HG02759 (cell line): ENCODE results near the gene KATNB1.
"Not testable (repeated sequence)": the region's sequence is repeated elsewhere in the genome, so short reads cannot be mapped to it uniquely, and the experiment has no call there.

Experiments used
- ATAC-seq: cut with Tn5 transposase; IDR thresholded peaks from one replicate; pipeline ENCODE4 v1.9.1; 2021; ENCODE audit warnings: mild to moderate bottlenecking, moderate library complexity; ENCODE audit not compliant: unreplicated experiment

Gene KATNB1

DNA sequence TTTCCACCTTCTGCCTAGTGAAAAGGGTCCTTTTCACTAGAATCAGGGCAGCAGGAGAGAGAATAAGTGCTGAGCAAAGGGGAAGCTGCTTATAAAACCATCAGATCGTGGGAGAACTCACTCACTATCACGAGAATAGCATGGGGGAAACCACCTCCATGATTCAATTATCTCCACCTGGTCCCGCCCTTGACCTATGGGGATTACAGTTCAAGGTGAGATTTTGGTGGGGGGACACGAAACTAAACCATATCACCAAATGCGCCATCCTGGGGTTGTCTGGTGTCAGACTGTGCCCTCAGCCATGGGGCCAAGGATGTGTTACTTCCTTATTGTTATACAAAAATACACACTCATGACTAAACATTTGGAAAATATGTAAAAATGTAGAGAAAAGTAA is 10.4 kb upstream of the KATNB1 start:
- no peak for ATAC-seq

DNA sequence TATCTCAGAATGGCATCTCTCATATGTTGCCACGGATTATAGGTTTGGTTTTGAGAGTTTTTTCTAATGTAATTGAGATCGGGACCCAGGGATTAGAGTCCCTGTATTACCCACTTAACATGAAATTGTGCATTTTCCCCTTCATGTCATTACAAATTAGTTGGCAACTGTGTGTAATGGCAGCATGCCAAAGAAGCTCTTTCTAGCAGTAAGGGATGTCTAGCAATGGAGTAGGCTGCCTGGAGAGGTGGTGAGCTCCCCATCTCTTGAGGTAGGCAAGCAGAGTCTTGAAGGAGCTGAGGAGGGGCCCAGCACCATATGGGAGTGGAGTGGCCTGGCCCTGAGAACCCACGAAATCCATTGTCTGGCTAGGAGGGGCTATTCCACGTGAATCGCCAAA is 10.0 kb upstream of the KATNB1 start:
- no peak for ATAC-seq

DNA sequence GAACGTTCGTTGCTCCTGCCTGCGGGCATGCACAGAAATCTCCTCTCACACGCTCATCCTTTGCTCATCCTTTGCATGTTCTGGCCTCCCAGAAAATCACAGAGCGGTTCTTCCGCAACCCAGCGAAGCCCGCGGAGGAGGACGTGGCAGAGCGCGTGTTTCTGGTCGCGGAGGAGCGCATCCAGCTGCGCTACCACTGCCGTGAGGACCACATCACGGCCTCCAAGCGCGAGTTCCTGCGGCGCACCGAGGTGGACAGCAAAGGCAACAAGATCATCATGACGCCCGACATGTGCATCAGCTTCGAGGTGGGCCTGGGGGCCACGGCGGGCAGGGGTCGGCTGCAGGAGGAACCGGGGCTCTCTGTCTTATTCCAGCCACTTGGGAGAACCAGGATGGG is 9.6 kb upstream of the KATNB1 start:
- no peak for ATAC-seq

DNA sequence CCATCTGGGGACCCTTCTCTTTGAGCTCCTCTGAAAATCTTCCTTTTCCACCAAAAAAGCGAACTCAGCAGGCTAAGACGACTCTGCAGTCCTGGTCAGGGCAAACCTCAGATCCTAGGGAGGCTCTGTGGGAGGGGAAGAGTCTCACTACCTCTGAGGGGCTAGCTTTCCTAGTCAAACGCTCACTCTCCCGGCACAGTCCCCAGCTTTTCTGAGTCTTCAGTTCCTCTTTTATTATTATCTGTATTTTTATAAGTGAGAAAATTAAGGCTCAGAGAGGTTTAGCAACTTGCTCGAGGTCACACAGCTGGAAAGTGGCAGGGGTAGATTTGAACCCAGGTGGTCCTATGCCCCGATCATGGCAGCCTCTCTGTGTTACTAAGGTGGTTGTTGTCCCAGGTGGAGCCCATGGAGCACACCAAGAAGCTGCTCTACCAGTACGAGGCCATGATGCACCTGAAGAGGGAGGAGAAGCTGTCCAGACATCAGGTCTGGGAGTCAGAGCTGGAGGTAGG is 9.1 kb upstream of the KATNB1 start:
- no peak for ATAC-seq

DNA sequence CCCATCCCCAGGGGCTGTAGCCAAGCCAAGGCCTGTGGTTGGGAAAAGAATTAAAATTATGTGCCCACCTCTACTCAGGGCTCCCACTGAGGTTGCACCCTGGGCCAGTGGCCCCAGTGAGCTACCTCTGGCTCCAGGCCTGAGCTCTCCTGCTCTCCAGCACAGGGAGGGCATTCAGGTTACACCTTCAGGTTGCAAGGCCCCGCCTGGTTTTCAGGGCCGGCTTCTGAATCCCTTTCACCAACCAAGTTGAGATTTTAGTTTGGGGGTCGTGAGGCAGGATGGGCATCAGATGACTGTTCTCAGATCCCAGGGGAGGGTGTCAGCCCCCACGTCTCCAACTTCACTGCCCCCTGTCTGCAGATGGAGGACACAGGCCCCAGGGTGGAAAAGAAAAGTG is 8.0 kb upstream of the KATNB1 start:
- ATAC-seq = no peak

DNA sequence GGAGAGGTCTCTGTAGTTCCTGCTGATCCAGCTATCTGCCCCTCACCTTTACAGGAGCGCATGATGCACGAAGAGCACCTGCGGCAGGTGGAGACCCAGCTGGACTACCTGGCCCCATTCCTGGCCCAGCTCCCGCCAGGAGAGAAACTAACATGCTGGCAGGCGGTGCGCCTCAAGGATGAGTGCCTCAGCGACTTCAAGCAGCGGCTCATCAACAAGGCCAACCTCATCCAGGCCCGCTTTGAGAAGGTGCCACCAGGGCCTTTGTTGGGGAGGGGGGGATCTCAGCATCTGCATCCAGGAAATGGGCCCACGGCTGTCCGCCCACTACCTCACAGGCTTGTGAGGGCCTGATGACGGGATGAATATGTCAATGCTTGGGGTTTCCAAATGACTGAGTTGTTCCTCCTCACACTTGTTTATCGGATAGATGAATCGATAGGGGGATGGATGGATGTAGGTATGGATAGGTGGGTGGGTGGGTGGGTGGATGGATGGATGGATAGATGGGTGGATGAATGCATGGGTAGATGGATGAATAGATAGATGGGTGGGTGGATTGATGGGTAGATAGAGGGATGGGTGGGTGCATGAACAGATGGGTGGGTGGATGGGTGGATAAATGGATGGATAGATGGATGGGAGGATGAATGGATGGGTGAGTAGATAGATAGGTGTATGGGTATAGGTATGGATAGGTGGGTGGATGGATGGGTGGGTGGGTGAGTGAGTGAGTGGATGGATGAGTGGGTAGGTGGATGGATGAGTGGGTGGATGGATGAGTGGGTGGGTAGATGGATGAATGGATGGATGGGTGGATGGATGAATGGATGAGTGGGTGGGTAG is 7.0 kb upstream of the KATNB1 start:
- ATAC-seq = no peak

DNA sequence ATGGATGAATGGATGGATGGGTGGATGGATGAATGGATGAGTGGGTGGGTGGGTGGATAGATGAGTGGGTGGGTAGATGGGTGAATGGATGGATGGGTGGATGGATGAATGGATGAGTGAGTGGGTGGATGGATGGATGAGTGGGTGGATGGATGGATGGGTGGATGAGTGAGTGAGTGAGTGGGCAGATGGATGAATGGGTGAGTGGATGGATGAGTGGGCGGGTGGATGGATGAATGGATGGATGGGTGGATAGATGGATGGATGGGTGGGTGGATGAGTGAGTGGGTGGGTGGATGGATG is 6.4 kb upstream of the KATNB1 start:
- ATAC-seq = no peak

DNA sequence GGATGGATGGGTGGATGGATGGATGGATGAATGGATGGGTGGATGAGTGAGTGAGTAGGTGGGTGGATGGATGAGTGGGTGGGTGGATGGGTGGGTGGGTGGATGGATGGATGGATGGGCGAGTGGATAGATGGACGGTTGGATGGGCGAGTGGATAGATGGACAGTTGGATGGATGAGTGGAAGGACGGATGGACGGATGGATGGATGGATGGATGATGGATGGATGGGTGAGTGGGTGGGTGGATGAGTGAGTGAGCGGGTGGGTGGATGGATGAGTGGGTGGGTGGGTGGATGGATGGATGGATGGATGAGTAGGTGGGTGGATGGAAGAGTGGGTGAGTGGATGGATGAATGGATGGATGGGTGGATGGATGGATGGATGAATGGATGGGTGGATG is 5.7 kb upstream of the KATNB1 start:
- not testable (repeated sequence) for ATAC-seq

DNA sequence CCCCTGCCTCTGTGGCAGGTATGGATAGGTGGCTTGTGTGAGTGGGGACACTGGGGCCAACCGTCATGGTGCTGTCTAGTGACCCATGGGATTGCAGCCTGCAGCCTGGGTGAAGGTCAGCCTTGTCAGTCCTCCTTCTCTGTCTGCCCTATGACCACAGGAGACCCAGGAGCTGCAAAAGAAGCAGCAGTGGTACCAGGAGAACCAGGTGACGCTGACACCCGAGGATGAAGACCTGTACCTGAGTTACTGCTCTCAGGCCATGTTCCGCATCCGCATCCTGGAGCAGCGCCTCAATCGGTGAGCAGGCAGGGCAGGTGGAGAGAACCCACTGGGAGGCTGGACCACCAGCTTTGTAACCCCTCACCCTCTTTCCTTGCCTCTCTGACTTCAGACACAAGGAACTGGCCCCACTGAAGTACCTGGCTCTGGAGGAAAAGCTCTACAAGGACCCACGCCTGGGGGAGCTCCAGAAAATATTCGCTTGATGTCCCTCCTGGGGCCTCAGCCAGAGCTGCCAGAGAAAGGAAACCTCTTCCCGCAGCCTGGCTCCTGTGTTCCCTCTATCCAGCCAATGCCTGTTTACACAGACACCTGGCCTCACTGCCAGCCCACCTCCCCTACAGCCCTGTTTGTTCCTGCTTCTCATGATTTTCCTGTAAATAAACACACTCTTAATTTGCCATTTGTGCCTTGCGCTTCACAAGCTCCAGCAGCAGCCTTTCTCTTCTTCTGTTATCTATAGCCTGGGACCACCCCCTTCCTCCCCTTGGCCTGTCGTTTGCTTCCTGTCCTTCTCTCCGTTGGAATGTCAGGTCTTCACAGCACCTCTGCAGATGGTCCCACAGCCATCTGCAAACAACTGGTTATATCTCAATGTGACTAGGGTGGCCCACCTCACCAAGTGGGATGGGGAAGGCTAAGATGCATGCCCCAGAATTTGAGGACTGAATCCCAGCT is 4.5 kb upstream of the KATNB1 start:
- no peak for ATAC-seq

DNA sequence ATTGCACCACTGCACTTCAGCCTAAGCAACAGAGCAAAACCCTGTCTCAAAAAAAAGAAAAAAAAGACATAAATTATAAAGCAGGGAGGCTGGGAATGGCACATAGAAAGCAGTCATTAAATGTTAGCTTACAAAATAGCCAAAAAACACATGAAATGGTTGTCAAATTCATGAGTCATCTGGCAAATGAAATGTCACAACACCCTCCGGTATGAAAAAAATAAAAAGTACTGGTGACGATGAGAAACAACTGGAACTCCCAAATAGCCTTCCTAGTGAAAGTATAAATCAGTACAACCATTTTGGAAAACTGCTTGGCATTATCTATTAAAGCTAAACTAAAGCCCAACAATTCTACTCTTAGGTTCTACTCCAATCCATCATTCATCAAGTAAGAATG is 3.5 kb upstream of the KATNB1 start:
- no peak for ATAC-seq

DNA sequence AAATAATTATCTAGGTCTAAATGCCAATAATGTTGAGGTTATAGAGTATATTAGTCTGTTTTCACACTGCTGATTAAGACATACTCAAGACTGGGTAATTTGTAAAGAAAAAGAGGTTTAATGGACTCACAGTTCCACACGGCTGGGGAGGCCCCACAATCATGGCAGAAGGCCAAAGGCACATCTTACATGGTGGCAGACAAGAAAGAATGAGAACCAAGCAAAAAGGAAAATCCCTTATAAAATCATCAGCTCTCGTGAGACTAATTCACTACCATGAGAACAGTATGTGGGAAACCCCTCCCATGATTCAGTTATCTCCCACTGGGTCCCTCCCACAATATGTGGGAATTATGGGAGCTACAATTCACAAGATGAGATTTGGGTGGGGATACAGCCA is 2.9 kb upstream of the KATNB1 start:
- ATAC-seq = no peak

DNA sequence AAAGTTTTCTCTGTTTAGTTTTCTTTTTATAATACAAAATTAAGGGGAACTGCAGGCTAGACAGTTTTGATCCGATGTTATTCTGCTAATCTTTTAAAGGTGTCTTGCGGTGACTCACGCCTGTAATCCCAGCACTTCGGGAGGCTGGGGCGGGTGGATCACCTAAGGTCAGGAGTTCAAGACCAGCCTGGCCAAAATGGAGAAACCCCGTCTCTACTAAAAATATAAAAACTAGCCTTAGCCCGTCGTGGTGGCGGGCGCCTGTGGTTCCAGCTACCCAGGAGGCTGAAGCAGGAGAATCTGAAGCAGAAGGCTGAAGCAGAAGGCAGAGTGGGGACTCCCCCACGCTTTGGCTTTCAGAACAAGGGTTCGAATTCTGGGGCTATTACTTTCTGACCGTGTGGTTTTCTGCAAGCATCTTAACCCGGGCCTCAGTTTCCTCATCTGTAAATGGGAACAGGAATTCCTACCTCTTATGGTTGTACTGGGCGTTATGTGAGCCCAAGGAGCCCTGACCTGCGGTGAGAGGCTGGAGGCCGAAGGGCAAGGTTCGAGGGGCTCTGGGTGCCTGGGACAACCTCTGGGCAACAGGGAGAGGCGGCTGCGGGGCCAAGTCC is 1.2 kb upstream of the KATNB1 start:
- ATAC-seq = no peak

DNA sequence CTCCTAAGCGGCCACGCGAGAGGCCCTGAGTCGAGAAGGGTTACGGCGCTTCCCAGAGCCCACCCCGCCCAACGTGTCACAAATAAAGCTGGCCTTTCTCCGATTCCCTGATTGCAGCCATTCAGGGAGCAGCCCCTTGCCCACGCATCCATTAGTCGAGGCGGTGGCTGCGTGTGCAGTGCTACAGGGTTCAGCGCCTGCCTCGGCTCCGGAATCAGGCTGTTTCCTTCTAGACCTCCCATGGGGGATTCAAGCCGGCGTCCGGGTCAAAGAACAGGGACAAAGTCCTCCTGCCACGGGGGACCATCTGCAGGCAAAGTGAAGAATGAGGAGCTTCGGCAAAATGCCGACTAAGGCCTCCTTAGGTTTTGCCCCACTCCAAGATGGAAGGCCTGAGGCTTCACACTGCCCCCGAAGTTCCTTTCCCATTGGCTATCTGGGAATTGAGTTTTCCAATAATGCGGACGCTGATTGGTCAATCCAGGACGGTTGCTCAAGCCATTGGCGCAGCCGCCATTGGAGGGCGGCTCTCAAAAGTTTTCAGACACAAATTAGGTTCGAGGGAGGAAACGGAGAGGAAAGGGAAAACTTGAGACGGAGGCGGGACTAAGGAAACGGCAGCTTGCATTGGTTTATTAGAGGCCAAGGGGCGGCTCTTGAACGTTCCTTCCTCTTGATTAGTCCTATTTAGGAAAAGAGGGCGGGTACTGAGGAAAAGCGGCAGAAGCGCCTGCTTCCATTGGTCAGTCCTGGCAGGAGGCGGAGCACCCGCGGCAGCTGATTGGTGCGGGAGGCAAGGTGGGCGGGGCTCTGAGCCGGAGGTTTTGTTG is 430 bp upstream of the KATNB1 start:
- ATAC-seq = peak; percentile 89

DNA sequence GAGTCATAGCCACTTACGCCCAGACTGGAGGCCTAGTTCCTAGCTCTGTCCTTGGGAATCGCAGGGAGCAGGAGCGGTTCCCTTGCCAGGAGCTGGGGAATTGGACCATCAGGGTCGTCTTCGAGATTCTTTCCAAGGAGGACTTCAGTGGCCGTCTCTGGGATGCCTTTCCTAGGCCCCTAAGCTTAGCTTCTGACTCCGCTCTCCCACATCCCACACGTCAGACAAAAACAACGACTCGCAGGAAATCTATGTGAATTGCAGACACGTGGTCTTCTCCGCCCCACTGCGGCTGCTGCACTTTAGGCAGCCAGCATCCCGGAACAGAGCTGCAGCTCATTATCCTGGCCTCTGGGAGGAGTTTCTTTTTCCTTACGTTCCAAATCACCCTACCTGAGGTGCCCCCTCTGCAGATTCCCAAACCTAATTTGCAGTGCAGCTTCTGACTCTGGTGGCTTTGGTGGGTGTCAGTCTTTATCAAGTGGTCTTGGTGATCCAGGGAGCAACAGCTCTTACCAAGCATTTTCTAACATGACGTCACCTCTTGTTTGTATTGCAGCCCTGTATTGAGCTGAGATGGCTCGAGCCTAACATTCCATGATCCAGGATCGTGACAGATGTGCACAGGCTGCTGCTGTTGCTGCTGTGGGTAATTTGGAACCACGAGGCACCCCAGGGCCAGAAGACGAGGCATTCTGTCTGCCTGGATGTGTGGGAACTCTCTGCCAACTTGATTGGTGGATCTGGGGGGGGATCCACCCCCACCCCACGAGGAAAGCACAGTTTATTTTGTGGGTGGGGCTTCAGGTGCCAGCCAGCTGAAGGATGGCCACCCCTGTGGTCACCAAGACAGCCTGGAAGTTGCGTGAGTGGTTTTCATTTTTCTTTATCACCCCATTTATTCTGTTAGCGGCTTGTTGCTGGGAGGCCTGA is 1.1 kb downstream of the KATNB1 start:
- ATAC-seq = no peak

DNA sequence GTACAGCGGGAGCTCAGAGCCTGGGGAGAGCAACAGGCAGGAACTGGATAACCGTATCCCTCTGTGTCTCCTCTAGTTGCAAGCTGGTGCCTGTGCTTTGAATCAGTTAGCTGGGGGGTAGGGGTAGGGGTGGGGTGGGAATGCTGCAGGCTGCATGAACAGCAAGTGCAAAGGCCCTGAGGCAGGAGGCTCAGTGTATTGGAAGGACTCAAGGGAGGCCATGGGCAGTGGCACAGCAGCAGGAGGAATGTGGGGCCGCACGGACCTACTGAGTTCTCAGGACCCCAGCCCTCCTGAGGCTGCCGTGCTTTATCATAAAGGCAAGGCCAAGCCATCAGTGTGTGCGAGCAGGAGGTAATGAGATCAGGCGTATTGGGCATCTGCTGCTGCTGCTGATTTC is 3.3 kb downstream of the KATNB1 start:
- ATAC-seq = no peak

DNA sequence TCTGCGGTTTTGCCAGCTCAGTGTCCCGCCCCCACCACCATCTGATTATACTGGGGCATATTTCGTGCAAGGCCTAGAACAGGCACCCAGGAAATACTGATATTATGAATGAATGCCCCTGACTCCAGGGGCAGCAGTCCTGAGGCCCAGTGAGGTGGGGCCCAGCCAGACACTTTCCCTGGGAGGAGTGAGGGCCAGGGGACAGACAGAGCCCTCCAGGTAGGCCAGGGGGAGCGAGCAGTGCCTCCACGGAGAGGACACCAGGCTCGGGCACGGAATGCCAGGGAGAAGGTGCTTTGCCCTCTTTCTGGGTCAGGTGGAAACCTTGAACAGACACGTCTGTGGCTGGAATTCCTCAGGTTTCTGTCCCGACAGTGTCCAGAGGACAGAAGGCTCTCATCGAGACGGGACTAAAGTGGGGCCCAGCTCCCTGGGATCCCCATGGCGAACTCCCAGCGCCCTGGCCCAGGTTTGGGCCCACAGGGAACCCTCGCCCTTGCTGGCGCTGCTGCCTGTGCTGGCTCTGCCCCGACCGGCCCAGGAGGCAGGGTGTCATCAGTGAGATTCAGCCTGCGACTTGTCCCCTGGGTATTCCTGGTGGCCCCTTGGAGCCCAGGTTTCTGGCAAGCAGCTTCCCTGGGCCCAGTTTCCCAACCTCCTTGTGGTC is 4.3 kb downstream of the KATNB1 start:
- no peak for ATAC-seq

DNA sequence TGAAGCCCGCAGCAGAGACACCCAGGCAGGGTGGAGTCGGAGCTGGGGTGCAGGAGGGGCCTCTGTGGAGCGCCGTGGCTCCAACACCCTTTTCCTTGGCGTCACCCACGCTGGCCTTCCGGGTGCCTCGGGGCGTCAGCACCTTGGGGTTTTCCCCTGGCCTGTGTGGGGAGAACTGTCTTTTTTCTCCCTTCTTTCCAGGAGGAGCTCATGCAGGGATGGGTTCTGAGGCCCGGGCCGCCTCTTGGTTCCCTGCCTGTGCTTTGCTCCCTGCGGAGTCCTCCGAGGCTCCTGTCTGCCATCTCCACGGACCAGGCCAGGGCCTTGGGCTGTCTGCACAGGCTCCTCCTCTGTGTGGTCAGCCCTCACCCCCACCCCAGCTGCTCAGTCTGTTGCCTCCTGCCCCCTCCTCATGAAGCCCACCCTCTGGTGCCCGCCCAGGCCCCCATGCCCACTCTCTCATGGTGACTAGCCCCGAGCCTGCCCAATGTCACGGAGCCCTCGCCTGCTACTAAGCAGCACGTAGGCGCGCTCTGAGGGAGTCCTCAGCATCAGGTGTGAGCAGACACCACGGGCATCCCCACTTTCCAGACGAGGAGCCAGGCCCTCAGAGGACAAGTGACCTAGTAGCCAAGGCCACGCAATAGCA is 5.0 kb downstream of the KATNB1 start:
- ATAC-seq = no peak

DNA sequence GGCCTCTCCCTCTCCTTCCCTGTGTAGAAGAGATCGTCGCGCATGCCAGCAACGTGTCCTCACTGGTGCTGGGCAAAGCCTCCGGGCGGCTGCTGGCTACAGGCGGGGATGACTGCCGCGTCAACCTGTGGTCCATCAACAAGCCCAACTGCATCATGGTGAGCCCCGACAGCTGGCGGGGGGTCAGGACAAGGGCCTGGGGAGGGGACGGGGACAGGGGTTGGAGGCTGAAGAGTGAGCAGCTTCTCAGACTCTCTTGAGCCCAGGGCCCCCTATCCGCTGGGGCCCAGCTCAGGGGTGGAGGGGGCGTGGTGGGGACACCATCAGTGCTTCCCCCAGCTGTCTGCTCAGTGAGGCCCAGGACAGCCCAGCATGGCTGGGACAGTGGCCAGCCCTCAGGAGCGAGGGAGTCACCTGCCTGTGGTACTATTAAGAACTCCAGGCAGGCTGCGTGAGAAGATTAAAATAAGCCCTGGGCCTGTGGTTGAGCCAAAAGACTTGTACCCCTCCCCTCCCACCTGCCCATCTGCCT is 6.2 kb downstream of the KATNB1 start:
- no peak for ATAC-seq
